ENCODE measurements around the gene PTGFRN.

Gene PTGFRN

GRCh38 chr1:117010310-117010969 lies 100.7 kb downstream of the PTGFRN start:
- Histone ChIP-seq H3K27me3 (ENCODE audit: insufficient read depth, poor library complexity, severe bottlenecking) (no peaks in the 10 kb centered on the region), H3K27ac (replicated peaks) (no peak overlapping the region), H3K4me3 (replicated peaks; ENCODE audit: insufficient read depth, low read length) (no peak overlapping the region)
- TF ChIP-seq POLR2AphosphoS5 (IDR thresholded peaks at IDR 0.05; ENCODE audit: low read depth) = no peak
- TF ChIP-seq SPI1 (IDR thresholded peaks at IDR 0.05; ENCODE audit: borderline replicate concordance, low read depth) = no peak
- TF ChIP-seq, protein P1, sequence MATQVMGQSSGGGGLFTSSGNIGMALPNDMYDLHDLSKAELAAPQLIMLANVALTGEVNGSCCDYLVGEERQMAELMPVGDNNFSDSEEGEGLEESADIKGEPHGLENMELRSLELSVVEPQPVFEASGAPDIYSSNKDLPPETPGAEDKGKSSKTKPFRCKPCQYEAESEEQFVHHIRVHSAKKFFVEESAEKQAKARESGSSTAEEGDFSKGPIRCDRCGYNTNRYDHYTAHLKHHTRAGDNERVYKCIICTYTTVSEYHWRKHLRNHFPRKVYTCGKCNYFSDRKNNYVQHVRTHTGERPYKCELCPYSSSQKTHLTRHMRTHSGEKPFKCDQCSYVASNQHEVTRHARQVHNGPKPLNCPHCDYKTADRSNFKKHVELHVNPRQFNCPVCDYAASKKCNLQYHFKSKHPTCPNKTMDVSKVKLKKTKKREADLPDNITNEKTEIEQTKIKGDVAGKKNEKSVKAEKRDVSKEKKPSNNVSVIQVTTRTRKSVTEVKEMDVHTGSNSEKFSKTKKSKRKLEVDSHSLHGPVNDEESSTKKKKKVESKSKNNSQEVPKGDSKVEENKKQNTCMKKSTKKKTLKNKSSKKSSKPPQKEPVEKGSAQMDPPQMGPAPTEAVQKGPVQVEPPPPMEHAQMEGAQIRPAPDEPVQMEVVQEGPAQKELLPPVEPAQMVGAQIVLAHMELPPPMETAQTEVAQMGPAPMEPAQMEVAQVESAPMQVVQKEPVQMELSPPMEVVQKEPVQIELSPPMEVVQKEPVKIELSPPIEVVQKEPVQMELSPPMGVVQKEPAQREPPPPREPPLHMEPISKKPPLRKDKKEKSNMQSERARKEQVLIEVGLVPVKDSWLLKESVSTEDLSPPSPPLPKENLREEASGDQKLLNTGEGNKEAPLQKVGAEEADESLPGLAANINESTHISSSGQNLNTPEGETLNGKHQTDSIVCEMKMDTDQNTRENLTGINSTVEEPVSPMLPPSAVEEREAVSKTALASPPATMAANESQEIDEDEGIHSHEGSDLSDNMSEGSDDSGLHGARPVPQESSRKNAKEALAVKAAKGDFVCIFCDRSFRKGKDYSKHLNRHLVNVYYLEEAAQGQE (IDR thresholded peaks at IDR 0.05; ENCODE audit: insufficient replicate concordance, low read depth) = no peak
- TF ChIP-seq, protein P2, sequence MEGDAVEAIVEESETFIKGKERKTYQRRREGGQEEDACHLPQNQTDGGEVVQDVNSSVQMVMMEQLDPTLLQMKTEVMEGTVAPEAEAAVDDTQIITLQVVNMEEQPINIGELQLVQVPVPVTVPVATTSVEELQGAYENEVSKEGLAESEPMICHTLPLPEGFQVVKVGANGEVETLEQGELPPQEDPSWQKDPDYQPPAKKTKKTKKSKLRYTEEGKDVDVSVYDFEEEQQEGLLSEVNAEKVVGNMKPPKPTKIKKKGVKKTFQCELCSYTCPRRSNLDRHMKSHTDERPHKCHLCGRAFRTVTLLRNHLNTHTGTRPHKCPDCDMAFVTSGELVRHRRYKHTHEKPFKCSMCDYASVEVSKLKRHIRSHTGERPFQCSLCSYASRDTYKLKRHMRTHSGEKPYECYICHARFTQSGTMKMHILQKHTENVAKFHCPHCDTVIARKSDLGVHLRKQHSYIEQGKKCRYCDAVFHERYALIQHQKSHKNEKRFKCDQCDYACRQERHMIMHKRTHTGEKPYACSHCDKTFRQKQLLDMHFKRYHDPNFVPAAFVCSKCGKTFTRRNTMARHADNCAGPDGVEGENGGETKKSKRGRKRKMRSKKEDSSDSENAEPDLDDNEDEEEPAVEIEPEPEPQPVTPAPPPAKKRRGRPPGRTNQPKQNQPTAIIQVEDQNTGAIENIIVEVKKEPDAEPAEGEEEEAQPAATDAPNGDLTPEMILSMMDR (IDR thresholded peaks at IDR 0.05; ENCODE audit: insufficient read depth, low read length) = no peak
- no peak for TF ChIP-seq GABPA (IDR thresholded peaks at IDR 0.05; ENCODE audit: low read depth)
- DNase-seq (ENCODE audit: low read depth in 1 of 2, low spot score in 1 of 2) = no peak

DNA sequence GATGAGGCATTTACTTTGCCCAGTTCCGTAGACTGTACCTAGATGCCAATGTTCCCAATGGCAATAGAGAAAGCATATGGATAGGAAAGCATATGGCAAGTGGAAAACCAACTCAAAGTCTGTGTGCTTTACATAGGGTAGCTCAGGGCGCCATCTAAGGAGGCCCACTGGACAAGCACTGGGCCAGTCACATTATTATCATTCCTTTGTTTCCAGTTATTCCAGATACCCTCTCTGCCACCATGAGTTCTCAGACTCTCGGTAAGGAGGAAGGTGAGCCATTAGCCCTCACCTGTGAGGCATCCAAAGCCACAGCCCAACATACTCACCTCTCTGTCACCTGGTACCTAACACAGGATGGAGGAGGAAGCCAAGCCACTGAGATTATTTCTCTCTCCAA lies 101.6 kb downstream of the PTGFRN start:
- Histone ChIP-seq H3K27ac (replicated peaks) (no peak overlapping the region), H3K4me3 (replicated peaks; ENCODE audit: insufficient read depth, low read length) (no peak overlapping the region), H3K27me3 (ENCODE audit: insufficient read depth, poor library complexity, severe bottlenecking) (no peaks in the 10 kb centered on the region)
- TF ChIP-seq GABPA (IDR thresholded peaks at IDR 0.05; ENCODE audit: low read depth) (no peak), SPI1 (IDR thresholded peaks at IDR 0.05; ENCODE audit: borderline replicate concordance, low read depth) (no peak)
- DNase-seq (ENCODE audit: low read depth in 1 of 2, low spot score in 1 of 2) = no peak

- TF ChIP-seq, protein P2 (IDR thresholded peaks at IDR 0.05; ENCODE audit: insufficient read depth, low read length) = no peak
- TF ChIP-seq GABPA (IDR thresholded peaks at IDR 0.05; ENCODE audit: low read depth) (no peak), SPI1 (IDR thresholded peaks at IDR 0.05; ENCODE audit: borderline replicate concordance, low read depth) (no peak), POLR2AphosphoS5 (IDR thresholded peaks at IDR 0.05; ENCODE audit: low read depth) (no peak)
- TF ChIP-seq, protein P1 (IDR thresholded peaks at IDR 0.05; ENCODE audit: insufficient replicate concordance, low read depth) = no peak
- Histone ChIP-seq H3K4me3 (replicated peaks; ENCODE audit: insufficient read depth, low read length) (no peak overlapping the region), H3K27me3 (ENCODE audit: insufficient read depth, poor library complexity, severe bottlenecking) (no peaks in the 10 kb centered on the region), H3K27ac (replicated peaks) (no peak overlapping the region)
- DNase-seq (ENCODE audit: low read depth in 1 of 2, low spot score in 1 of 2) = no peak
These were observed 103.7 kb downstream of the PTGFRN start for GRCh38 chr1:117013309-117013858.

DNA sequence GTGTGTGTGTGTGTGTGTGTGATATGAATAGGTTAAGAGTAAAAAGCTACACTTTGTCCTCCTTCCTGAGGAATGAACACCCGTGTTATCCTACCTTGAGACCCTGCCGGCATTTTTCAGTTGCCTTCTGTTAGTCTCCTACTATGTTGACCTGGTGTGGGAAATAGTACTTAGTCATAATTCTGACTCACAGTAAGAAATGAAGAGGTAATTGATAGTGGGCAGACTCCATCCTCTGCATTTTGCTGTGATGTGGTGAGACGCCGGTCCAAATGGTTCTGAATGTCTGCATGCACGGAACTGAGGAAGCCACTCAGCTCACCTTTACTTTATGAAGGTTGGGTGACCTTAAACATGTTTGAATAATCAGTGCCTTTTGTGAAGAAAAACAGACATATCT lies 104.5 kb downstream of the PTGFRN start:
- H3K4me3 ChIP-seq (replicated peaks; ENCODE audit: insufficient read depth, low read length) = no peak overlapping the region
- DNase-seq (ENCODE audit: low read depth in 1 of 2, low spot score in 1 of 2) = no peak
- TF ChIP-seq SPI1 (IDR thresholded peaks at IDR 0.05; ENCODE audit: borderline replicate concordance, low read depth) = no peak
- TF ChIP-seq, protein P1 (IDR thresholded peaks at IDR 0.05; ENCODE audit: insufficient replicate concordance, low read depth) = no peak
- H3K27me3 ChIP-seq (ENCODE audit: insufficient read depth, poor library complexity, severe bottlenecking) = no peaks in the 10 kb centered on the region
- no peak overlapping the region for H3K27ac ChIP-seq (replicated peaks)
